Omental fat pad (tissue), 4 donors: Measurements from ENCODE around the gene AFAP1. TPM values are rescaled to one million over a fixed set of nuclear protein-coding genes. Genes with fewer than 3 reads are reported as not detected.
A peak's percentile ranks its signal among the peaks of the same experiment; 100 is the strongest.

Experiments
- ATAC-seq: fragments of 150-250 bp; one replicate; pipeline ENCODE4 v1.9.1; 2016; ENCODE audit warnings: mild to moderate bottlenecking, moderate library complexity; ENCODE audit not compliant: low FRiP score
- DNase-seq: peaks from one replicate; pipeline ENCODE4 v3.0.0-alpha.2; 2019; ENCODE audit warnings: low spot score
- total RNA-seq, 4 donors: library from RNA; depleted of rRNA; stranded (reverse); fragments of >200 nt; gene quantifications; one replicate each; pipeline ENCODE4 v1.1.0, GENCODE V29; 2016
- TF ChIP-seq, protein P1 (sequence below), 3 donors: fragments of 450-650 bp; IDR thresholded peaks; one replicate each; pipeline ENCODE4 v1.5.1; 2016 to 2017; ENCODE audit warnings: antibody characterized with exemption in 3 of 3, mild to moderate bottlenecking in 3 of 3, moderate library complexity in 2 of 3

AFAP1 gene
- total RNA-seq, 4 donors from 2014 or later, result 24.6 to 35.5 (median 26.9) TPM

DNA sequence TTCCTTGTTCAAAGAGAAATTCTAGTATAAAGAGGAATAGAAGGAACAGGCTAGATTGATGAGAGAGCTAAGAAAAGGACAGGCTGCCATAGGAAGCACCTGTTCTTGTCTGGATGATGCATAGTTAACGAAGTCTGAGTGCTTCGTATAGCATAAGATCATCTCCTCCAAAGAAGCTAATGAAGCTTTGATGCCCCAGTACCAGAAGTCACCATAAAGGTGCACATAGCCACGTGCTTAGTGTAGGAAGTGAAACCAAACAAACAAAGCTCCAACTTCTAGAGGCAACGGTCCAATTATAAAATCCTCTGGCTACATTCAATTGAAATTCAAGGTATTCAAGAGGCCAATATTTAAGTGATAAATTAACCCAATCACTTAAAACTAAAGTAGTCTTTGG, 31.0 kb downstream of the AFAP1 start:
- DNase-seq (no peak), ATAC-seq (no peak)
- TF ChIP-seq, protein P1, sequence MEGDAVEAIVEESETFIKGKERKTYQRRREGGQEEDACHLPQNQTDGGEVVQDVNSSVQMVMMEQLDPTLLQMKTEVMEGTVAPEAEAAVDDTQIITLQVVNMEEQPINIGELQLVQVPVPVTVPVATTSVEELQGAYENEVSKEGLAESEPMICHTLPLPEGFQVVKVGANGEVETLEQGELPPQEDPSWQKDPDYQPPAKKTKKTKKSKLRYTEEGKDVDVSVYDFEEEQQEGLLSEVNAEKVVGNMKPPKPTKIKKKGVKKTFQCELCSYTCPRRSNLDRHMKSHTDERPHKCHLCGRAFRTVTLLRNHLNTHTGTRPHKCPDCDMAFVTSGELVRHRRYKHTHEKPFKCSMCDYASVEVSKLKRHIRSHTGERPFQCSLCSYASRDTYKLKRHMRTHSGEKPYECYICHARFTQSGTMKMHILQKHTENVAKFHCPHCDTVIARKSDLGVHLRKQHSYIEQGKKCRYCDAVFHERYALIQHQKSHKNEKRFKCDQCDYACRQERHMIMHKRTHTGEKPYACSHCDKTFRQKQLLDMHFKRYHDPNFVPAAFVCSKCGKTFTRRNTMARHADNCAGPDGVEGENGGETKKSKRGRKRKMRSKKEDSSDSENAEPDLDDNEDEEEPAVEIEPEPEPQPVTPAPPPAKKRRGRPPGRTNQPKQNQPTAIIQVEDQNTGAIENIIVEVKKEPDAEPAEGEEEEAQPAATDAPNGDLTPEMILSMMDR (IDR thresholded peaks at IDR 0.05), result no peak

DNA sequence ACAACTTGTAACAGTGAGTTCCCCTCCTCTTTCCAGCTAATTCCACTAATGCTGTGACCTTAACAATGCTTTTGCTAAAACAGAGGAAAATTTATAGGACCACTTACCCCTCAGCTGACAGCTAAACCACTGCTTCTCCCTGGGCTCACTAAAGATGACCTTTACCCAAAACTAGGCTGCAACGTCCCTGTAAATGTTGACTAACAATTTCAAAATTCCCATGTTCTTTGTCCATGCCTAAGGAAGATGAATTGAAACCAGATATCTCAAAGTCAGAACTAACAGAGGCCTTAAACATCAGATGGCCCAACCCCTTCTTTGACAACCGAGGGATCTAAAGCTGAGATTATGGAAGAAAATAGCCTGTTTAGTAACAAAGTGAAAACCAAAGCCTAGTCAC, 32.5 kb downstream of the AFAP1 start:
- TF ChIP-seq, protein P1 (IDR thresholded peaks at IDR 0.05), result no peak
- ATAC-seq (no peak), DNase-seq (no peak)

DNA sequence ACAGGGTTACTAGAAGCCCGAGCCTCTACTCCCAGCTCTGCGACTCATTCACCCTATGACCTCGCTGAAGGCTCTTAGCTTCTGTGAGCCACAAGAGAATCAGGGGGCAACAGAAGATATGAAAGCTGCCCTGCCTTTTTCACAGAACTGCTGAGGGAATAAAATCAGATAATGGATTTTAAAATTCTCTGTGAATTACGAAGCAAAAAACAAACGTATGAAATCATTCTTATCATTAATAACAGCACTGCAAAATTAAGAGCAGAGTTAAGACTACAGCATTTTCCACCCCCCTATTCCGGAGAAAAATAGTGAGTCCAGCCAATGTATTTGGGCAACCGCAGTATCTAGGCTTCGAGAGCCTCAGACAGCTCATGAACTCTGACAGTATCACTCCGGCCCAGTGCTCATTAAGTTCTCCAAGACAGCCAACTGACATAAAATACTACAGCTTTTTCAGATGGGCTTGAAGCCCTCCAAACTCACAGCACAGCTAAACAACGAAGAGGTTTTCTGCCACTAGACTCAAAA, 33.4 kb downstream of the AFAP1 start:
- DNase-seq (no peak), ATAC-seq (no peak)
- TF ChIP-seq, protein P1 (IDR thresholded peaks at IDR 0.05), result no peak

DNA sequence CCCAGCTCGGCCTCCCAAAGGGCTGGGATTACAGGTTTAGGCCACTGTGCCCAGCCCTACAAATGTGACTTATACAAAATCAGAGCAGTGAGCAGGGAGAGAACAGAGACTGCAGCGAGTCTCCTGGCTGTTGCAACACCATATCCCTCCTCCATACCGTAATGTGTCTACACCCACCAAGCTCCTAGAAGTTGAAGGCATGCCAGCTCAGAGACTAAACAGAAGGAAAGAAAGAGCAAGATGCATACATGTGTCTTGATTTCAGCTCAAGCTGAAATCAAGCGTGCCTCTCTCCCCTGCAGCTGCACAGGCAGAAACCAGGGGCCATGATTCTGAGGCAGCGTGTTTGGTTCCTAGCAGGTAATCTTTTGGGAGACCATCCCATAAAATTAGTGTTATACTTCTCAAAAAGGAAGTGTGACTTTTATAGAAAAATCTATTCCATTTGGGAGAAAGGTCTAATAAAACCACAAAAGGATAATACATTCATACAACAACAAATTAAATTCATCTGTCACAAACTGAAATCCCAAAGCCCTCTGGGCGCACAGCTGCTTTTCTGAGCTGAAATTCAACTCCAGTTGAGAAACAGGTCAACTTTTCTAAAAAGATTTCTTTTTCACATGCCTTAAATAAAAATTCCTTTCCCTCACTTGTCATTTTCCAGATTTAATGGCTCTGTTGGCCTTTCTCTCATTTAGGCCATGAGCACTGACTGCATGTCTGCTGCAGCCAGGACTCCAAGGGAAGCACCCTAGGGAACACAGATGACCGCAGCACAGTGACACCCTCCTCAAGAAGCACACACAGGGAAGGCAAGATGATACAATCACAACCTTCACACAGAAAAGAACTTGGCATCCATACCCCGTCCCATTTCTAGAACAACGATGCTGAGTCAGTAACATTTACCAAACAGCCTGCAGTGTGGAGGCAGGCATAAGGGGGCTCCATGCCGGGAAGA, 34.4 kb downstream of the AFAP1 start:
- TF ChIP-seq, protein P1 (IDR thresholded peaks at IDR 0.05), result no peak
- ATAC-seq, result peak; percentile 63
- no peak for DNase-seq

DNA sequence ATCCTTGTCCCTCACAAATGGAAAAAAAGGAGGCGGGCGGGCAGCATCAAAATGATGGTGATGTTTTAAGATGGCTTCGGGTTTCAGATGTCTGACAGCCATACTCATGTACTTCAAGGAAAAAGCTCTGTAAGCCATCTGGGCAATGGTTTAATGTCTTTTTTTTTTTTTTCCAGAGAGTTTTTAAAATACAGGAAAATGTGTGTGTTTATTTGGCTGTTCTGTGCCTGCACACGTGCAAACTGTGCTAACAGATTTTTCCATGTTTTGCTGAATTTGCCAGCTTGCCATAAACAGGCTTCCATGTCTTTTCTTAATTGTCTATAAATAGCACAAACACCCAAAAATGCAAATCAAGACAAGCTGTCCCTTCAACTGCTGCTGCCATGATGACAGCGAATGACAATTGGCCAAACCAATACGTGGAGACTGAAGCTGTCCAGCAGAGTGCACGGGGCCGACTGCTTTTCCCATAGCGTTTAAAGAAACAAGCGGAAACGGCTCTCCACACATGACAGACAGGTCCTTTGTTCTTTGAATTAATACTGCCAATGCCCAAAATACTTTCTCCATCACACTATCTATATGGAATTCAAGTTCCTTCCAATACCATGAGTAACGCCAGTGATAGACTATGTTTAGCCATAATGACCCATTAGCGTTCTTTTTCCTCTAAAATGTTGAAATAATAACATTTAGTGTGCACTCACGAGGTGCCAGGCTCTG, 35.7 kb downstream of the AFAP1 start:
- TF ChIP-seq, protein P1 (IDR thresholded peaks at IDR 0.05), result no peak
- ATAC-seq, result peak; percentile 30
- DNase-seq, result no peak

DNA sequence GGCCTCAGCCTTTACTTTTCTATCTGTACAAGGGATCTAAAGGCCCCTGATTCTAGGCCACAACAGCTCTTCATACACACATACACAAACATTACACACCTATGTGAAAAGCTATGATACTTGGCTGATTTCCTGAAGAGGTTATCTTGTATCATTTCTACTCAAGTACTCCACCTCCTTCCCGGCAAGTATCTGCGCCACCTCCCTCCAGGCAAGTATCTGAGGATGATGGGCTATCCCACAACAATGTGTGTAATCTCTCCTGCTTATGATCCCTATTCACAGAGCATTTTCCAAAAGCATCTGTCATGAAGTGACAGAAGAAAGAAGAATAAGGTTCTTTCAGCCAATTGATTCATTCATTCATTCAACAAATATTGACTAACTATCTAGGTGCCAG, 36.8 kb downstream of the AFAP1 start:
- ATAC-seq, result no peak
- TF ChIP-seq, protein P1 (IDR thresholded peaks at IDR 0.05), result no peak
- no peak for DNase-seq
